Trophoblast cell (in vitro differentiated cells and primary cell): ENCODE data around the gene PKIB.
A peak's percentile ranks its signal among the peaks of the same experiment; 100 is the strongest.

Source experiments
- DNase-seq, 2 donors: peaks; one replicate each; pipeline ENCODE4 v3.0.0-alpha.2; 2016
- H2AFZ ChIP-seq: 2 replicates; pipeline ENCODE4 v1.6.1; 2013; ENCODE audit warnings: low read length, moderate library complexity, mild to moderate bottlenecking; ENCODE audit not compliant: insufficient read depth, poor library complexity
- H2AK5ac ChIP-seq: 2 replicates; pipeline ENCODE4 v1.6.1; 2013; ENCODE audit warnings: mild to moderate bottlenecking, low read length
- H2BK120ac ChIP-seq: 2 replicates; pipeline ENCODE4 v1.6.1; 2013; ENCODE audit warnings: low read length, mild to moderate bottlenecking, moderate library complexity; ENCODE audit not compliant: insufficient read depth, poor library complexity
- H2BK12ac ChIP-seq: 2 replicates; pipeline ENCODE4 v1.6.1; 2013; ENCODE audit warnings: mild to moderate bottlenecking, low read length, moderate library complexity
- H2BK5ac ChIP-seq: 2 replicates; pipeline ENCODE4 v1.6.1; 2013; ENCODE audit warnings: low read length, low read depth, moderate library complexity, mild to moderate bottlenecking; ENCODE audit not compliant: poor library complexity
- H3K14ac ChIP-seq: 2 replicates; pipeline ENCODE4 v1.6.1; 2013; ENCODE audit warnings: mild to moderate bottlenecking, low read length
- H3K18ac ChIP-seq: 2 replicates; pipeline ENCODE4 v1.6.1; 2013; ENCODE audit warnings: mild to moderate bottlenecking, low read length
- H3K23ac ChIP-seq: 2 replicates; pipeline ENCODE4 v1.6.1; 2013; ENCODE audit warnings: low read length
- H3K27ac ChIP-seq: 2 replicates; pipeline ENCODE4 v1.5.1; 2013; ENCODE audit warnings: low read depth, mild to moderate bottlenecking, inconsistent platforms, low read length, moderate library complexity
- H3K27me3 ChIP-seq: 2 replicates; pipeline ENCODE4 v1.6.1; 2013; ENCODE audit warnings: inconsistent platforms, mild to moderate bottlenecking, low read length, moderate library complexity; ENCODE audit not compliant: insufficient read depth
- H3K36me3 ChIP-seq, 2 experiments: 1 replicate in 1 of 2; 2 replicates in 1 of 2; pipeline ENCODE4 v1.6.1; 2013; ENCODE audit warnings: low read length in 2 of 2, mild to moderate bottlenecking in 2 of 2, moderate library complexity in 1 of 2; ENCODE audit not compliant: insufficient read depth in 2 of 2, control insufficient read depth in 1 of 2
- H3K4ac ChIP-seq: 2 replicates; pipeline ENCODE4 v1.6.1; 2013; ENCODE audit warnings: low read depth, mild to moderate bottlenecking, low read length, moderate library complexity
- H3K4me1 ChIP-seq, 2 experiments: 1 replicate in 1 of 2; 2 replicates in 1 of 2; pipeline ENCODE4 v1.6.1; 2013; ENCODE audit warnings: low read length in 2 of 2, mild to moderate bottlenecking in 2 of 2, moderate library complexity in 1 of 2; ENCODE audit not compliant: insufficient read depth in 2 of 2, control insufficient read depth in 1 of 2
- H3K4me2 ChIP-seq: 2 replicates; pipeline ENCODE4 v1.6.1; 2013; ENCODE audit warnings: inconsistent platforms, mild to moderate bottlenecking, low read length, moderate library complexity
- H3K4me3 ChIP-seq: 2 replicates; pipeline ENCODE4 v1.5.1; 2013; ENCODE audit warnings: mild to moderate bottlenecking, low read depth, low read length, inconsistent platforms
- H3K79me1 ChIP-seq: one replicate; pipeline ENCODE4 v1.6.1; 2013; ENCODE audit warnings: low read length
- H3K79me2 ChIP-seq: 2 replicates; pipeline ENCODE4 v1.6.1; 2013; ENCODE audit warnings: low read length, mild to moderate bottlenecking; ENCODE audit not compliant: control insufficient read depth, insufficient read depth, poor library complexity
- H3K9ac ChIP-seq: 2 replicates; pipeline ENCODE4 v1.6.1; 2013; ENCODE audit warnings: mild to moderate bottlenecking, low read length
- H3K9me3 ChIP-seq: 2 replicates; pipeline ENCODE4 v1.6.1; 2013; ENCODE audit warnings: low read depth, mild to moderate bottlenecking, control low read depth, inconsistent platforms, low read length; ENCODE audit not compliant: insufficient read depth
- H4K12ac ChIP-seq: 2 replicates; pipeline ENCODE4 v1.6.1; 2013; ENCODE audit warnings: low read depth, mild to moderate bottlenecking, low read length, moderate library complexity
- H4K8ac ChIP-seq: 2 replicates; pipeline ENCODE4 v1.6.1; 2013; ENCODE audit warnings: low read depth, mild to moderate bottlenecking, low read length, moderate library complexity
- H4K91ac ChIP-seq: one replicate; pipeline ENCODE4 v1.6.1; 2013; ENCODE audit warnings: low read depth, mild to moderate bottlenecking, low read length, moderate library complexity
- WGBS: extraction: QIAGEN DNeasy Blood & Tissue Kit; methylation state at CpG from one replicate; pipeline ENCODE4 v1.1.7; 2013; ENCODE audit warnings: missing lambda C conversion rate; ENCODE audit not compliant: insufficient read length, insufficient coverage; ENCODE audit errors: extremely low coverage; 5-methylcytosine and 5-hydroxymethylcytosine counted together

Gene PKIB

GRCh38 chr6:122653094-122653493 is 42.9 kb downstream of the PKIB start:
- no peak overlapping the region for H3K4me2 ChIP-seq
- peak in 1 of 2 donors; percentile 31 for DNase-seq
- no peak overlapping the region for H3K9ac ChIP-seq
- H4K91ac ChIP-seq: peak overlapping the region; percentile 21
- H2AFZ ChIP-seq: no peak overlapping the region
- no peaks in the 10 kb centered on the region for H3K27me3 ChIP-seq
- H3K9me3 ChIP-seq: no peaks in the 10 kb centered on the region
- no peak overlapping the region for H3K4me3 ChIP-seq
- H4K12ac ChIP-seq: no peak overlapping the region
- H3K14ac ChIP-seq: no peak overlapping the region
- peaks cover 2 to 5% of the 10 kb centered on the region in 2 experiments for H3K4me1 ChIP-seq
- no peak overlapping the region for H3K18ac ChIP-seq
- H3K4ac ChIP-seq: no peak overlapping the region
- no CpG with 5 or more reads among the region's 2 CpGs for whole genome bisulfite sequencing
- H3K23ac ChIP-seq: no peak overlapping the region
- peaks cover 5% of the 10 kb centered on the region for H3K79me1 ChIP-seq
- H3K79me2 ChIP-seq: no peaks in the 10 kb centered on the region
- H2AK5ac ChIP-seq: no peak overlapping the region
- peak overlapping the region; percentile 58 for H3K27ac ChIP-seq
- H2BK12ac ChIP-seq: no peak overlapping the region
- no peak overlapping the region for H4K8ac ChIP-seq
- H2BK5ac ChIP-seq: peak overlapping the region; percentile 65
- H3K36me3 ChIP-seq: no peaks in the 10 kb centered on the region
- H2BK120ac ChIP-seq: no peak overlapping the region

- no peak overlapping the region for H4K8ac ChIP-seq
- no peak overlapping the region for H3K23ac ChIP-seq
- no peak overlapping the region for H2BK5ac ChIP-seq
- no peaks in the 10 kb centered on the region for H3K27me3 ChIP-seq
- no peak for DNase-seq
- no peak overlapping the region for H3K14ac ChIP-seq
- no peaks in the 10 kb centered on the region for H3K36me3 ChIP-seq
- no peak overlapping the region for H3K4me3 ChIP-seq
- H2BK120ac ChIP-seq: no peak overlapping the region
- H3K18ac ChIP-seq: no peak overlapping the region
- no peak overlapping the region for H4K91ac ChIP-seq
- no peaks in the 10 kb centered on the region for H3K79me2 ChIP-seq
- H3K27ac ChIP-seq: no peak overlapping the region
- WGBS: no CpG with 5 or more reads among the region's 2 CpGs
- no peaks in the 10 kb centered on the region for H3K9me3 ChIP-seq
- no peak overlapping the region for H2AK5ac ChIP-seq
- H3K4me1 ChIP-seq: peaks cover 2 to 5% of the 10 kb centered on the region in 2 experiments
- H3K9ac ChIP-seq: no peak overlapping the region
- no peak overlapping the region for H2BK12ac ChIP-seq
- H3K4ac ChIP-seq: no peak overlapping the region
- peaks cover 5% of the 10 kb centered on the region for H3K79me1 ChIP-seq
- no peak overlapping the region for H3K4me2 ChIP-seq
- no peak overlapping the region for H4K12ac ChIP-seq
- no peak overlapping the region for H2AFZ ChIP-seq
Observed at GRCh38 chr6:122654012-122654411, 43.8 kb downstream of the PKIB start.

DNA sequence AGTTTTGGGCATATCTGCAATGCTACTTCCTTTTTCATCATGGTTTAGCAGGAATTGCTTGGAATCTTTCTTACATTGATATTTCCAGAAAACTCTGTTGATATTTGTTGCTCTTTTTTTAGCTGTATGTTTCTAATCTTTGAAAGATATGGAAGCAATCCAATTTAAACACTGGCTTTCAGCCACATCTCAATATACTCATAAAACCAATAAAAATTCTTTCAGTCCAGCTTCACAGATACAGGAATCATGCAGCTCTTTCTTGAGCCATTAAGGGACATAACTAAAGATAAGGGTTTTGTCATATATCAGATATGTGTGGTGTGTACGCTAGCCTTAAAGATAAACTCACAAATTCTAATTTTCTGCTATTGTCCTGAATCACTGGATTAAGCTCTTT is 47.4 kb downstream of the PKIB start:
- Histone ChIP-seq H3K18ac (no peak overlapping the region), H3K9ac (no peak overlapping the region), H3K27ac (no peak overlapping the region), H3K23ac (no peak overlapping the region), H3K4ac (no peak overlapping the region), H2AK5ac (no peak overlapping the region), H3K4me3 (no peak overlapping the region), H3K9me3 (no peaks in the 10 kb centered on the region), H2AFZ (no peak overlapping the region), H4K8ac (no peak overlapping the region), H4K12ac (no peak overlapping the region), H3K27me3 (no peaks in the 10 kb centered on the region), H3K79me1 (peaks cover 3% of the 10 kb centered on the region), H3K4me2 (no peak overlapping the region), H3K36me3 (no peaks in the 10 kb centered on the region), H2BK5ac (no peak overlapping the region), H3K14ac (no peak overlapping the region), H4K91ac (no peak overlapping the region), H2BK12ac (no peak overlapping the region), H2BK120ac (no peak overlapping the region), H3K79me2 (no peaks in the 10 kb centered on the region), H3K4me1 (peaks cover 2 to 5% of the 10 kb centered on the region in 2 experiments)
- DNase-seq: no peak
- WGBS: no CpG with 5 or more reads among the region's 1 CpG

- no peaks in the 10 kb centered on the region for H3K4me1 ChIP-seq
- WGBS: no CpG with 5 or more reads among the region's 3 CpGs
- no peak for DNase-seq
Observed at GRCh38 chr6:122660296-122660695, 50.1 kb downstream of the PKIB start.

More at GRCh38 chr6:122660296-122660695, 50.1 kb downstream of the PKIB start:
- Histone ChIP-seq H3K4me2 (no peak overlapping the region), H2AFZ (no peak overlapping the region), H3K36me3 (no peaks in the 10 kb centered on the region), H2BK5ac (no peak overlapping the region), H2AK5ac (no peak overlapping the region), H3K23ac (no peak overlapping the region), H4K12ac (no peak overlapping the region), H2BK12ac (no peak overlapping the region), H3K9ac (no peak overlapping the region), H3K4me3 (no peak overlapping the region), H3K27me3 (no peaks in the 10 kb centered on the region), H4K8ac (no peak overlapping the region), H3K79me1 (no peaks in the 10 kb centered on the region), H3K9me3 (no peaks in the 10 kb centered on the region), H4K91ac (no peak overlapping the region), H3K4ac (no peak overlapping the region), H3K27ac (no peak overlapping the region), H3K18ac (no peak overlapping the region), H2BK120ac (no peak overlapping the region), H3K14ac (no peak overlapping the region), H3K79me2 (no peaks in the 10 kb centered on the region)
